Gastrocnemius medialis (tissue), 4 donors: ENCODE data around the gene KCNQ2. TPM values are rescaled to one million over a fixed set of nuclear protein-coding genes. Genes with fewer than 3 reads are reported as not detected.

Experiments used
- ATAC-seq, 2 donors: fragments of 150-250 bp; one replicate each; pipeline ENCODE4 v1.9.1; 2016
- DNase-seq, 2 donors: peaks; one replicate each; pipeline ENCODE4 v3.0.0-alpha.2; 2019
- H3K27ac ChIP-seq, 4 donors: fragments of 200-600 bp; sonication (generic); 1 replicate in 1 of 4; 2 replicates in 3 of 4; pipeline ENCODE4 v1.5.1; 2016 to 2018; ENCODE audit warnings: mild to moderate bottlenecking in 2 of 4, moderate library complexity in 1 of 4
- H3K27me3 ChIP-seq, 3 donors: fragments of 200-600 bp; sonication (generic) in 2 of 3; 1 replicate in 1 of 3; 2 replicates in 2 of 3; pipeline versions ENCODE4 v1.5.1 to v1.6.0; 2016 to 2019; ENCODE audit warnings: mild to moderate bottlenecking in 1 of 3, moderate library complexity in 1 of 3
- H3K36me3 ChIP-seq, 2 donors: fragments of 200-600 bp; sonication (generic) in 1 of 2; one replicate each; pipeline ENCODE4 v1.5.1; 2017 to 2018
- H3K4me1 ChIP-seq, 2 donors: fragments of 200-600 bp; sonication (generic) in 1 of 2; one replicate each; pipeline ENCODE4 v1.5.1; 2016 to 2017; ENCODE audit warnings: mild to moderate bottlenecking in 2 of 2
- H3K4me3 ChIP-seq, 4 donors: fragments of 200-600 bp; sonication (generic) in 3 of 4; 1 replicate in 1 of 4; 2 replicates in 3 of 4; pipeline ENCODE4 v1.5.1; 2016 to 2019; ENCODE audit warnings: mild to moderate bottlenecking in 2 of 4
- H3K9me3 ChIP-seq, 3 donors: fragments of 200-600 bp; sonication (generic) in 2 of 3; 1 replicate in 1 of 3; 2 replicates in 2 of 3; pipeline ENCODE4 v1.5.1; 2016 to 2019
- CTCF ChIP-seq, 5 experiments: fragments of 450-650 bp in 3 of 5; fragments of 200-600 bp in 2 of 5; sonication (generic) in 2 of 5; IDR thresholded peaks in 4 of 5; conservative IDR thresholded peaks in 1 of 5; 1 replicate in 4 of 5; 2 replicates in 1 of 5; pipeline ENCODE4 v1.5.1; 2016 to 2019; ENCODE audit warnings: antibody characterized with exemption in 5 of 5, mild to moderate bottlenecking in 3 of 5, moderate library complexity in 3 of 5
- POLR2A ChIP-seq, 2 donors: fragments of 450-650 bp; IDR thresholded peaks; one replicate each; pipeline ENCODE4 v1.6.1; 2017; ENCODE audit warnings: antibody characterized with exemption in 2 of 2, mild to moderate bottlenecking in 2 of 2, moderate library complexity in 2 of 2
- in situ Hi-C, 4 donors: fragments of 200-750 bp; cut with MboI; loops; one replicate each; pipeline versions ENCODE4 v1.15.0 to v1.8.0; 2017; ENCODE audit warnings: low sequenced_read_pairs in 4 of 4
- intact Hi-C: fragments of 100-400 bp; cut with DNase I; formaldehyde crosslinking; loops from one replicate; pipeline ENCODE4 v1.15.1; 2023; ENCODE audit warnings: low total_unique reads
- total RNA-seq, 4 donors: library from RNA; depleted of rRNA; stranded (reverse); fragments of >200 nt; gene quantifications; one replicate each; pipeline versions ENCODE4 v1.1.0 to v1.2.3, GENCODE V29; 2016

The KCNQ2 gene
- total RNA-seq, 4 donors from 2014 or later, result not detected

GRCh38 chr20:63369724-63370617 is 102.5 kb downstream of the KCNQ2 start:
- H3K4me3 ChIP-seq, result no peak overlapping the region

GRCh38 chr20:63369024-63369530 is 103.4 kb downstream of the KCNQ2 start:
- intact Hi-C loops (no loop called here), in situ Hi-C loops (no loop called here)
- ATAC-seq, result no peak
- Histone ChIP-seq H3K27me3 (peaks cover 2 to 18% (median 3%) of the 10 kb centered on the region in 3 donors), H3K4me3 (no peak overlapping the region), H3K27ac (no peak overlapping the region), H3K9me3 (no peaks in the 10 kb centered on the region), H3K4me1 (peaks cover 0 to 4% of the 10 kb centered on the region in 2 donors), H3K36me3 (no peaks in the 10 kb centered on the region)
- TF ChIP-seq POLR2A (IDR thresholded peaks at IDR 0.05), result no peak
- no peak for TF ChIP-seq CTCF (IDR thresholded peaks at IDR 0.05 in 4 of 5, conservative IDR thresholded peaks at IDR 0.05 in 1 of 5)
- DNase-seq, result no peak

More at GRCh38 chr20:63369724-63370617, 102.5 kb downstream of the KCNQ2 start:
- in situ Hi-C loops, result no loop called here
- ATAC-seq (no peak), DNase-seq (no peak)
- H3K27ac ChIP-seq, result no peak overlapping the region
- no peaks in the 10 kb centered on the region for H3K9me3 ChIP-seq
- intact Hi-C loops, result no loop called here
- H3K36me3 ChIP-seq, result no peaks in the 10 kb centered on the region
- peaks cover 0 to 15% (median 7%) of the 10 kb centered on the region in 3 donors for H3K27me3 ChIP-seq
- peaks cover 0 to 4% of the 10 kb centered on the region in 2 donors for H3K4me1 ChIP-seq
- TF ChIP-seq CTCF (IDR thresholded peaks at IDR 0.05 in 4 of 5, conservative IDR thresholded peaks at IDR 0.05 in 1 of 5), result no peak
- TF ChIP-seq POLR2A (IDR thresholded peaks at IDR 0.05), result no peak

- intact Hi-C loops, result no loop called here
- H3K27me3 ChIP-seq, result peaks cover 0 to 13% (median 11%) of the 10 kb centered on the region in 3 donors
These were observed 104.3 kb downstream of the KCNQ2 start for GRCh38 chr20:63368151-63368550.

GRCh38 chr20:63367446-63368055 is 104.9 kb downstream of the KCNQ2 start:
- ATAC-seq (no peak), DNase-seq (no peak)
- no peak for TF ChIP-seq CTCF (IDR thresholded peaks at IDR 0.05 in 4 of 5, conservative IDR thresholded peaks at IDR 0.05 in 1 of 5)
- no peak for TF ChIP-seq POLR2A (IDR thresholded peaks at IDR 0.05)
- Histone ChIP-seq H3K27me3 (peaks cover 0 to 15% (median 12%) of the 10 kb centered on the region in 3 donors), H3K4me3 (no peak overlapping the region), H3K9me3 (no peaks in the 10 kb centered on the region), H3K27ac (no peak overlapping the region), H3K4me1 (peaks cover 0 to 4% of the 10 kb centered on the region in 2 donors), H3K36me3 (no peaks in the 10 kb centered on the region)
- intact Hi-C loops, result no loop called here
- in situ Hi-C loops, result no loop called here

More at GRCh38 chr20:63368151-63368550, 104.3 kb downstream of the KCNQ2 start:
- TF ChIP-seq POLR2A (IDR thresholded peaks at IDR 0.05) (no peak), CTCF (IDR thresholded peaks at IDR 0.05 in 4 of 5, conservative IDR thresholded peaks at IDR 0.05 in 1 of 5) (no peak)
- ATAC-seq, result no peak
- Histone ChIP-seq H3K9me3 (no peaks in the 10 kb centered on the region), H3K36me3 (no peaks in the 10 kb centered on the region), H3K4me1 (peaks cover 0 to 4% of the 10 kb centered on the region in 2 donors), H3K27ac (no peak overlapping the region), H3K4me3 (no peak overlapping the region)
- in situ Hi-C loops, result no loop called here
- no peak for DNase-seq
